BLaER1 treated with 17β-estradiol and CSF1 and Interleukin-3, amounts not matched to agents 10 nM and 100 nM (cell line): ENCODE results near the gene ZDHHC7.

Experiments
- H3K27ac ChIP-seq, 11 experiments: shearing (Covaris generic); formaldehyde crosslinking; 2 replicates each; pipeline ENCODE4 v1.8.1; 2022
- H3K27me3 ChIP-seq, 11 experiments: shearing (Covaris generic); formaldehyde crosslinking; 2 replicates each; pipeline ENCODE4 v1.8.1; 2022
- H3K36me3 ChIP-seq, 11 experiments: shearing (Covaris generic); formaldehyde crosslinking; 2 replicates each; pipeline ENCODE4 v1.8.1; 2022
- H3K4me1 ChIP-seq, 10 experiments: shearing (Covaris generic); formaldehyde crosslinking; 2 replicates each; pipeline ENCODE4 v1.8.1; 2022
- H3K4me2 ChIP-seq, 11 experiments: shearing (Covaris generic); formaldehyde crosslinking; 2 replicates each; pipeline ENCODE4 v1.8.1; 2022
- H3K4me3 ChIP-seq, 10 experiments: shearing (Covaris generic); formaldehyde crosslinking; 2 replicates each; pipeline ENCODE4 v1.8.1; 2022
- H3K9ac ChIP-seq, 11 experiments: shearing (Covaris generic); formaldehyde crosslinking; 2 replicates each; pipeline ENCODE4 v1.8.1; 2022
- H3K9me3 ChIP-seq, 11 experiments: shearing (Covaris generic); formaldehyde crosslinking; replicated peaks in 1 of 11; 2 replicates each; pipeline ENCODE4 v1.8.1; 2022
- H4K20me1 ChIP-seq, 11 experiments: shearing (Covaris generic); formaldehyde crosslinking; 2 replicates each; pipeline ENCODE4 v1.8.1; 2022
- Cebpa-rat ChIP-seq, 11 experiments: shearing (Covaris generic); IDR thresholded peaks; 2 replicates each; pipeline ENCODE4 v1.8.1; 2022

Gene ZDHHC7

DNA sequence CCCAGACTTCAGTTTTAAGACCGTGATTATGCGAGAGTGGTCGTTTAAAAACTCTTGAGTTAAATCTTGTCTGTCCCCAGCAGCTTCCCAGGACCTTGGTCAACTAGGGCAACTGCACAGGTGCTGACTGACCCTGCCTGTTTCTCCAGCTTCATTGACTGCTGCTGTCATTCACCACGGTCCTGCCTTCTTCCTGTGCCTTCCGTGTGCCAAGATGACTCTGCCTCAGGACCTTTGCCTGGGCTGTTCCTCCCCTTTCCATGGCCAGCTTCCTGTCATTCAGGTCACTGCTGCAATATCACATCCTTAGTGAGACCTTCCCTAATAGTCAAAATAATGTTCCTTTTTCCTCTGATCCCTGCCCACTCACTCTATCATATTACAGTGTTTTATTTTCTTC lies 20.1 kb upstream of the ZDHHC7 start:
- Histone ChIP-seq H3K27me3 (peaks cover 0 to 28% (median 13%) of the 10 kb centered on the region in 11 experiments; a peak in 16 of 22 replicates), H4K20me1 (peaks cover 0 to 29% (median 10%) of the 10 kb centered on the region in 11 experiments; a peak in 8 of 22 replicates), H3K36me3 (peaks cover 0 to 53% (median 14%) of the 10 kb centered on the region in 11 experiments; a peak in 12 of 22 replicates), H3K27ac (peak overlapping the region in 9 of 11 experiments; percentile 81 to 89 (median 83); a peak in 17 of 22 replicates), H3K4me3 (no peak overlapping the region), H3K4me2 (peak overlapping the region; percentile 0 to 100 (median 98); a peak in 19 of 22 replicates), H3K4me1 (peaks cover 32 to 94% (median 80%) of the 10 kb centered on the region in 10 experiments), H3K9me3 (no peaks in the 10 kb centered on the region), H3K9ac (peak overlapping the region in 6 of 11 experiments; percentile 20 to 84 (median 80); a peak in 6 of 22 replicates)
- TF ChIP-seq Cebpa-rat (IDR thresholded peaks at IDR 0.05), result no peak

DNA sequence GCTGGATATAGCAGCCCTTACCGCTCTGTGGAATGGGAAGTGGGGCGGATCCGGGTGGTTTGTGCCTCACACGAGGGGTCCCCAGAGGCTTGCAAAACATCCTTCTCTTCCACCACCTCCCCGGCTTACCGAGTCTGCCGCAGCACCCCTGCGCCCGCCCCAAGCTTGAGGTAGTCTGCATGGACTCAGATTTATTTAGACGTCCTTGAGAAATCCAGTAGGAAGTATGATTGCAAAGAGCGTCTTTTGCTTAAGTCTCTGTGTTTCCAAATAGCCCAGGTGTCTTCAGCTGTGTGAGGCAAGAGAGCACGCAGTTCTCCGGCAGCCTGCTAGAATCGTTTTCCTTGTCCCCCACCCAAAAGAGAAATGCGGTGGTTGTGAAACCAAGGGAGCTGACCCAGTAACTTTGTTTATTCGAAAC lies 18.7 kb upstream of the ZDHHC7 start:
- Histone ChIP-seq H3K36me3 (peaks cover 0 to 41% (median 14%) of the 10 kb centered on the region in 11 experiments; a peak in 12 of 22 replicates), H3K4me2 (peak overlapping the region; percentile 81 to 100 (median 98)), H3K27ac (peak overlapping the region in 9 of 11 experiments; percentile 81 to 89 (median 83); a peak in 18 of 22 replicates), H3K4me1 (peaks cover 46 to 95% (median 87%) of the 10 kb centered on the region in 10 experiments), H3K4me3 (peak overlapping the region in 9 of 10 experiments; percentile 18 to 85 (median 74); a peak in 15 of 20 replicates), H3K27me3 (peaks cover 0 to 28% (median 13%) of the 10 kb centered on the region in 11 experiments; a peak in 16 of 22 replicates), H3K9me3 (no peaks in the 10 kb centered on the region), H4K20me1 (peaks cover 0 to 24% (median 5%) of the 10 kb centered on the region in 11 experiments; a peak in 7 of 22 replicates), H3K9ac (peak overlapping the region in 9 of 11 experiments; percentile 80 to 84 (median 82); a peak in 19 of 22 replicates)
- peak in 9 of 11 experiments; percentile 74 to 100 (median 99); a peak in 18 of 22 replicates for TF ChIP-seq Cebpa-rat (IDR thresholded peaks at IDR 0.05)

DNA sequence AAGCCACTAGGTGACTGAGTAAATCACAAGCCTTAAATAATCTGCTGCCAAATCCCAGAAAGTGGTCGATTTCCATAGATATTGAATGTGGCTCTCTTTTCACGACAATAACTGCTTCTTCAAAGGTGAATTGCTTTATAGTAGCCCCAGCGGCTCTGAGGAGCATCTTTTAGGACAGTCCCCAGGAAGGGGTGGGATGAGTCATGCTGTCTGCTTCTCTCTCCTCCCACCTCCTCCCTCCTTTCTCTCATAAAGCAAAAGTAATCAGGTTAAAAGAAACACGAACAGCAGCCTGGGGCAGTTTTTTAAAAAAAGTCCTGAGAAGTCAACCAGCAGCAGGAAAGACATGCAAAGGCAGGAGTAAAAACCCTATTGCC lies 18.1 kb upstream of the ZDHHC7 start:
- Histone ChIP-seq H3K27ac (peak overlapping the region in 9 of 11 experiments; percentile 81 to 89 (median 83); a peak in 18 of 22 replicates), H3K27me3 (peaks cover 0 to 28% (median 13%) of the 10 kb centered on the region in 11 experiments; a peak in 16 of 22 replicates), H3K9me3 (no peaks in the 10 kb centered on the region), H4K20me1 (peaks cover 0 to 21% (median 0%) of the 10 kb centered on the region in 11 experiments; a peak in 5 of 22 replicates), H3K4me1 (peaks cover 52 to 95% (median 86%) of the 10 kb centered on the region in 10 experiments), H3K4me3 (peak overlapping the region in 9 of 10 experiments; percentile 18 to 85 (median 74); a peak in 16 of 20 replicates), H3K36me3 (peaks cover 0 to 35% (median 14%) of the 10 kb centered on the region in 11 experiments; a peak in 12 of 22 replicates), H3K4me2 (peak overlapping the region; percentile 81 to 100 (median 98)), H3K9ac (peak overlapping the region in 10 of 11 experiments; percentile 80 to 84 (median 82); a peak in 19 of 22 replicates)
- no peak for TF ChIP-seq Cebpa-rat (IDR thresholded peaks at IDR 0.05)

DNA sequence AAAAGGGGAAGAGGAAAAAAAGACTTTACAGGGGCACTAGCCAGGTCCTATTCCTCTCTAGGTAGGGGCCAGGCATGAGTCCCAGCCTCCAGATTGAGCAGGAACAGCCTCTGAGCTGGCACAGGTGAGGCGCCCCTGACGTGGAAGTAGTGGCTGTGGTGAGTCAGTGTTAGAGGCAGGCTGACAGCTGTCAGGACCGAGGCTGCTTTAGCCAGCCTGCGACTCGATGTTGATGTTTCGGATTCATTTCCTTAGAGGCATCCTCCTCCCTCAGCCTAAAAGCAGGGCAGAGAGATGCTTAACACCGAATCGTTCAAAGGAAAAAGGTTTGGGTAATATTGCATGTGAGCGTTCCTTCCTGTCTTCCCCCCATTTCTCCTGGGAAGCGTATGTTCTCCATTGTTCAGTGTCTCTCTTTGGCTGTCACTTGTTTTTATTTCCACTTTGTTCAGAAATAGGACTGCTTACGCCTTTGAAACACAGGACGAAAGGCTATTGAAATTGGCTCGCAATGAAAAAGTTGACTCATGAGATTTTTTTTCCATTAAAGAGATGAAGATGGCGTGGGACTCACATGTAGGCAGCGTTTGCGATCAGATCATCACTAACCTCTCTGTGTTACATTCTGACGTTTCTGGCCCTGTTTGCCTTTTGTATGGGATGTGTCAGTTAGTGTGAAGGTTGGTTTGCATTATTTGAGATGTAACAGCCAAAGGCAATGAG lies 17.5 kb upstream of the ZDHHC7 start:
- Histone ChIP-seq H3K4me2 (peak overlapping the region; percentile 81 to 100 (median 98)), H3K9ac (peak overlapping the region; percentile 80 to 86 (median 83); a peak in 20 of 22 replicates), H3K4me3 (peak overlapping the region; percentile 57 to 85 (median 74)), H3K27me3 (peaks cover 0 to 28% (median 13%) of the 10 kb centered on the region in 11 experiments; a peak in 16 of 22 replicates), H3K36me3 (peaks cover 0 to 30% (median 14%) of the 10 kb centered on the region in 11 experiments; a peak in 12 of 22 replicates), H3K4me1 (peaks cover 56 to 94% (median 81%) of the 10 kb centered on the region in 10 experiments), H3K27ac (peak overlapping the region in 9 of 11 experiments; percentile 81 to 89 (median 83); a peak in 18 of 22 replicates), H4K20me1 (peaks cover 0 to 21% (median 0%) of the 10 kb centered on the region in 11 experiments; a peak in 4 of 22 replicates), H3K9me3 (no peaks in the 10 kb centered on the region)
- no peak for TF ChIP-seq Cebpa-rat (IDR thresholded peaks at IDR 0.05)

DNA sequence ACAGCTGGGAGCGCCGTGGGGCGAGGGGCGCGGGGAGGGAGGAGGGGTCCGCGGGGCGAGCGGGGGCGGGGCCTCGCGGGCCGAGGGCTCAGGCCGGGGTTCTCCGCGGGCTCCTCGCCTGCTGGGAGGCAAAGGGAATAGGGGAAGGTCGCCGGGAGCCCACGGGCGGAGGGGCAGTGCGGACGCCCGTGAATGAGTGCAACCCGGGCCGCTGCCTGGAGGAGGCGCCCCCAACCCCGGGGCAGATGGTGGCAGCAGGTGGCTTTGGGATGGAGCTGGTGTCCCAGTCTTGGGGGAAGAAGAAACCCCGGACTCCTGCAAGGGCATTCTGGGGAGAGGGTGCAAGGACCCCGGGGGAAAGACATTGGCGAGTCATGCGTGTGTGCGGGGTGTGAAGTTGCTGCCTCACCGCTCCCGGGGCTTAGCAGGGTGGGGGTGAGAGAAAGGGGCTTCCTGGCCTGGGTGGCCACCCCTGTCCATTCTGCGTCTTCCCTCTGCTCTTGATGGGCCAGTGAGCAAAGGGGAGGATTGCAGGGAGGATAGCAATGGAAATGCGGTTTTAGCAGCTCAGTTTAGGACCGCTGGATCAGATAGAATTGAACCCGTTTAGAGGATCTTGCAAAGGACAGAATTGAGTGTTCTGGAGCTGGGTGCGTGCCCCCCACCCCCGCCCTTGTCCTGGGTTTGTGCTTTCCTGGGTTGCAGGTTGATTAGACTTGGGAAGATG lies 16.8 kb upstream of the ZDHHC7 start:
- H3K36me3 ChIP-seq, result peaks cover 0 to 25% (median 11%) of the 10 kb centered on the region in 11 experiments; a peak in 12 of 22 replicates

DNA sequence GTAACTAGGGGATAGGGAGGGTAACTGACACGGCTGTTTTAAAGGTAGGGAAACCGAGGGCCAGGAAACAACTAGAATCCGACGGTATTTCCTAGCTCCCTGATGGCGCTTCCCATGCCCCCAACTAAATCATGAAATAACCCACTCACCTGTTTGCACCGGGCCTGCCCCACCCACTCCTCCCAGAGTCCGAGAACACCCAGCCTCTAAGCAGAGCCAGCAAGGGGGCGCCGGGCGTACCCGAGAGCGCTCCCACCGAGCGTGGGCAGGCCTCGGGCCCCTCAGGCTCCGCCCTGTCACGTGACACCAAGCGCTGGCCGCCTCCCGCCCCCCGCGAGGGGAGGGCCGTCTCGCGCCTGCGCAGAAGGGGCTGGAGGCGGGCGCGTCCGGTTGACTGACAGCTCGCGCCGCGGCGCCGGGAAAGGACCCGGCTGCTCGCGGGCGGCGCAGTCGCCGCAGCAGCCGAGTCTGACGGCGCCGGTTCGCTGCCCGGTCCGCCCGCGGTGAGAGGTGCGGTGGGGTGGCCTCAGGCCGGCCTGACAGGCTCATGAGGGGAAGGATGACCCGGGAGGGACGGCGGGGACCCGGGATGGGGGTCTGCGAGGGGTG lies 16.1 kb upstream of the ZDHHC7 start, which contains the start of gene KIAA0513:
Gene KIAA0513 (plus strand): TSS at position 447 of the 609 bp plus-strand sequence. CDS start 39,277 bp downstream, outside the sequence.
- H3K27ac ChIP-seq, result peak within 1 kb of the TSS; percentile 61 to 89 (median 83); a peak in 21 of 22 replicates
- H3K4me3 ChIP-seq, result peak within 1 kb of the TSS; percentile 57 to 85 (median 74)
- peak within 1 kb of the TSS; percentile 81 to 100 (median 98) for H3K4me2 ChIP-seq
- H3K36me3 ChIP-seq, result peaks cover 0 to 18% (median 10%) of the 10 kb centered on the region in 11 experiments; a peak in 11 of 22 replicates
- H4K20me1 ChIP-seq, result peaks cover 0 to 21% (median 0%) of the 10 kb centered on the region in 11 experiments; a peak in 4 of 22 replicates
- H3K27me3 ChIP-seq, result peaks cover 0 to 28% (median 13%) of the 10 kb centered on the region in 11 experiments; a peak in 16 of 22 replicates
- TF ChIP-seq Cebpa-rat (IDR thresholded peaks at IDR 0.05), result no peak
- H3K4me1 ChIP-seq, result peaks cover 49 to 85% (median 71%) of the 10 kb centered on the region in 10 experiments
- peaks cover 0 to 4% (median 0%) of the 10 kb centered on the region in 11 experiments; a peak in 1 of 22 replicates for H3K9me3 ChIP-seq
- peak within 1 kb of the TSS; percentile 80 to 86 (median 83) for H3K9ac ChIP-seq

More for the DNA sequence above, 16.8 kb upstream of the ZDHHC7 start:
- Histone ChIP-seq H4K20me1 (peaks cover 0 to 21% (median 0%) of the 10 kb centered on the region in 11 experiments; a peak in 4 of 22 replicates), H3K4me1 (peaks cover 51 to 92% (median 75%) of the 10 kb centered on the region in 10 experiments), H3K27me3 (peaks cover 0 to 28% (median 13%) of the 10 kb centered on the region in 11 experiments; a peak in 16 of 22 replicates), H3K9ac (peak overlapping the region; percentile 80 to 86 (median 83)), H3K9me3 (no peaks in the 10 kb centered on the region), H3K4me3 (peak overlapping the region; percentile 57 to 85 (median 74)), H3K27ac (peak overlapping the region; percentile 61 to 89 (median 83); a peak in 21 of 22 replicates), H3K4me2 (peak overlapping the region; percentile 81 to 100 (median 98))
- no peak for TF ChIP-seq Cebpa-rat (IDR thresholded peaks at IDR 0.05)

DNA sequence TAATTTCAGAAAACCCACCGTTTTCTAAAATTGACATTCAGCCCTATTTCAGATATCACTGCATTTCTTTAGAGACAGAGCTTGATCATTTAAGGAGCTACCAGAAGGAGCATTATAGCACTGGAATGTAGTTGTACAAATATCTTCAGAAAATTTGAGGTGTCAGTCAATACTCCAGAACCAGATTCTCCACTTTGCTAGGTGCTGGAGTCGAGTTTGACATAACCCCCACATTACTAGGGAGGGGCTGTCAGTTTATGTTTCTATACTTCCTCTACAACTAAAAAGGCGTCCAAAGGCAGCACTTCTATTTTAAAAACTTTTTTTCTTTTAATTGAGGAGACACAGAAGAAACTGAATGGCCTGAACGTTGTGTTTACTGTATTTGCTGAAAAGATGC lies 15.4 kb upstream of the ZDHHC7 start:
- Histone ChIP-seq H4K20me1 (peaks cover 0 to 21% (median 0%) of the 10 kb centered on the region in 11 experiments; a peak in 4 of 22 replicates), H3K36me3 (peaks cover 0 to 11% (median 4%) of the 10 kb centered on the region in 11 experiments; a peak in 9 of 22 replicates), H3K9me3 (peaks cover 0 to 4% (median 0%) of the 10 kb centered on the region in 11 experiments; a peak in 1 of 22 replicates), H3K4me1 (peaks cover 49 to 78% (median 63%) of the 10 kb centered on the region in 10 experiments), H3K27me3 (peaks cover 0 to 28% (median 13%) of the 10 kb centered on the region in 11 experiments; a peak in 16 of 22 replicates), H3K27ac (peak overlapping the region in 9 of 11 experiments; percentile 61 to 89 (median 84); a peak in 12 of 22 replicates), H3K4me2 (peak overlapping the region; percentile 81 to 100 (median 98)), H3K9ac (peak overlapping the region in 8 of 11 experiments; percentile 80 to 86 (median 84); a peak in 14 of 22 replicates), H3K4me3 (peak overlapping the region in 6 of 10 experiments; percentile 63 to 85 (median 74); a peak in 12 of 20 replicates)
- no peak for TF ChIP-seq Cebpa-rat (IDR thresholded peaks at IDR 0.05)
